ENCODE results near the gene HMX3.

HMX3 gene

GRCh38 chr10:123148414-123149161, 12.8 kb downstream of the HMX3 start:
- no peak for DNase-seq (ENCODE audit: low read depth)
- H3K4me3 ChIP-seq (ENCODE audit: low read length) = no peak overlapping the region
- no peak for TF ChIP-seq CTCF (IDR thresholded peaks at IDR 0.05; ENCODE audit: insufficient read depth, low read depth, low read length, missing control alignments)

- H3K4me3 ChIP-seq (ENCODE audit: low read length) = no peak overlapping the region
Measured at GRCh38 chr10:123149162-123149567, 13.4 kb downstream of the HMX3 start.

GRCh38 chr10:123149568-123150270, 13.9 kb downstream of the HMX3 start:
- TF ChIP-seq CTCF (IDR thresholded peaks at IDR 0.05; ENCODE audit: insufficient read depth, low read depth, low read length, missing control alignments) = no peak
- peak; percentile 64 for DNase-seq (ENCODE audit: low read depth)

More at GRCh38 chr10:123149162-123149567, 13.4 kb downstream of the HMX3 start:
- no peak for DNase-seq (ENCODE audit: low read depth)
- TF ChIP-seq CTCF (IDR thresholded peaks at IDR 0.05; ENCODE audit: insufficient read depth, low read depth, low read length, missing control alignments) = no peak

GRCh38 chr10:123150271-123150985, 14.7 kb downstream of the HMX3 start:
- peak overlapping the region; percentile 37 for H3K4me3 ChIP-seq (ENCODE audit: low read length)
- TF ChIP-seq CTCF (IDR thresholded peaks at IDR 0.05; ENCODE audit: insufficient read depth, low read depth, low read length, missing control alignments) = no peak
- no peak for DNase-seq (ENCODE audit: low read depth)

More at GRCh38 chr10:123149568-123150270, 13.9 kb downstream of the HMX3 start:
- peak overlapping the region; percentile 37 for H3K4me3 ChIP-seq (ENCODE audit: low read length)

GRCh38 chr10:123150986-123151736, 15.4 kb downstream of the HMX3 start:
- peak; percentile 59 for DNase-seq (ENCODE audit: low read depth)
- no peak for TF ChIP-seq CTCF (IDR thresholded peaks at IDR 0.05; ENCODE audit: insufficient read depth, low read depth, low read length, missing control alignments)
- peak overlapping the region; percentile 28 for H3K4me3 ChIP-seq (ENCODE audit: low read length)

- no peak for TF ChIP-seq CTCF (IDR thresholded peaks at IDR 0.05; ENCODE audit: insufficient read depth, low read depth, low read length, missing control alignments)
- DNase-seq (ENCODE audit: low read depth) = no peak
- H3K4me3 ChIP-seq (ENCODE audit: low read length) = no peak overlapping the region
Measured at GRCh38 chr10:123151737-123152135, 16.0 kb downstream of the HMX3 start.
